ENCODE results near the gene MINDY4.

MINDY4 gene

DNA sequence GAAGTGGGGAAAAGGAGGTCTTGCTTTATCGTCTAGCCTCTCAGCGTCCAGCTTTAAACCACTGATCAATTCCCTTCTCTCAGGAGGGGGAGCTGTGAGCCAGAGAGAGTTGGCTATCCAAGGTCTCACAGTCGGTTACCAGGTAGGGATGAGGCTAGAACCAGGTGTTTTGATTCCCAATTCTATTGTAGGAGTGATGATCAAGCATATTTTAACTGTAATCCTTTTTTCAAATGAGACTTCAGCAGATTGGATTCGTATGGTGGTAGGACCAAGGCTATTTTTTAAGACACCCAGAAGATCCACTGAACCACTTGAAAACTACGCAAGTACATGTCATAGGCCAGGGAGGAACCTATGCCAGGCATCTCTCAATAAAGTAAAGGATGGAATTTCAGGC is 8.4 kb downstream of the MINDY4 start:
- no peak overlapping the region for H3K4me3 ChIP-seq (ENCODE audit: low read length)
- H3K27me3 ChIP-seq (ENCODE audit: control insufficient read depth, insufficient read depth, low read length): no peaks in the 10 kb centered on the region
- H3K9me3 ChIP-seq (replicated peaks; ENCODE audit: low read length): no peaks in the 10 kb centered on the region
- H3K36me3 ChIP-seq (ENCODE audit: insufficient read depth, low read length): peaks cover 10% of the 10 kb centered on the region
- H3K4me1 ChIP-seq (ENCODE audit: control insufficient read depth, insufficient read depth, low read length): no peaks in the 10 kb centered on the region
- no peak overlapping the region for H3K9ac ChIP-seq (ENCODE audit: low read depth, low read length)
- H3K4me2 ChIP-seq (ENCODE audit: low read length): no peak overlapping the region

DNA sequence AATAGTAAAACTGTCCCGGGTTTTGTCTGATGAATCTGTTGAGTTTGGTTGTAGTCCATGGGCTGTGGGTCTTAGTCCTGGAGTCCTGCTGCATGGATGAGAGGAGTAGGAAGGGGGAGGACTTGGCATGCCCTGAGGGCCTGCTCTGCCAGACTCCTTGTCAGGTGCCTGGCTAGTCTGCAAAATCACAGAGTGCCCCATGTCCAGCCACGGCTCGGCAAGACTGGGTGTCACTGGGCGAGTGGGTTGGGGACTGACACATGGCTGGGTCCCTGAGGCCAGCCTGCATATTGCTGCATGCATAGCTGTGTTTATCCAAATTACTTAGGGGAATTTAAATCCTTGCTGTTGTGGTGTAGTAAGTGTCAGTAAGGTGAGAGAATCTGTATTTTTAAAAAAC is 9.7 kb downstream of the MINDY4 start:
- H3K9ac ChIP-seq (ENCODE audit: low read depth, low read length): no peak overlapping the region
- no peak overlapping the region for H3K4me2 ChIP-seq (ENCODE audit: low read length)
- H3K4me1 ChIP-seq (ENCODE audit: control insufficient read depth, insufficient read depth, low read length): no peaks in the 10 kb centered on the region
- no peaks in the 10 kb centered on the region for H3K9me3 ChIP-seq (replicated peaks; ENCODE audit: low read length)
- H3K27me3 ChIP-seq (ENCODE audit: control insufficient read depth, insufficient read depth, low read length): no peaks in the 10 kb centered on the region
- no peak overlapping the region for H3K4me3 ChIP-seq (ENCODE audit: low read length)
- peaks cover 10% of the 10 kb centered on the region for H3K36me3 ChIP-seq (ENCODE audit: insufficient read depth, low read length)

DNA sequence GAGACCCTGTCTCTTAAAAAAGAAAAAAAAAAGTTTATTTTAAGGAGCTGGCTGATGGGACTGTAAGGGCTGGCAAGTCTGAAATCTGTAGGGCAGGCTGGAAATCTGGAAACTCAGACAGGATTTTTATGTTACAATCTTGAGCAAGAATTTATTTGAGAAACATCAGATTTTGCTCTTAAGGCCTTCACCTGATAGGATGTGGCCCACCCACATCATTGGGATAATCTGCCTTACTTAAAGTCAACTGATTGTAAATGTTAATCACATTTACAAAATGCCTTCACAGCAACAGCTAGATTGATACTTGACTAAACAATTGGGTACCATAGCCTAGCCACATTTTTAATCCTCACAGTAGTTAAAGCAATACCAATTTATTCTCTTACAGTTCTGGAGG is 11.5 kb downstream of the MINDY4 start:
- H3K4me1 ChIP-seq (ENCODE audit: control insufficient read depth, insufficient read depth, low read length): no peaks in the 10 kb centered on the region
- no peak overlapping the region for H3K4me2 ChIP-seq (ENCODE audit: low read length)
- no peaks in the 10 kb centered on the region for H3K27me3 ChIP-seq (ENCODE audit: control insufficient read depth, insufficient read depth, low read length)
- no peak overlapping the region for H3K9ac ChIP-seq (ENCODE audit: low read depth, low read length)
- no peaks in the 10 kb centered on the region for H3K9me3 ChIP-seq (replicated peaks; ENCODE audit: low read length)
- H3K36me3 ChIP-seq (ENCODE audit: insufficient read depth, low read length): peaks cover 10% of the 10 kb centered on the region
- H3K4me3 ChIP-seq (ENCODE audit: low read length): no peak overlapping the region

DNA sequence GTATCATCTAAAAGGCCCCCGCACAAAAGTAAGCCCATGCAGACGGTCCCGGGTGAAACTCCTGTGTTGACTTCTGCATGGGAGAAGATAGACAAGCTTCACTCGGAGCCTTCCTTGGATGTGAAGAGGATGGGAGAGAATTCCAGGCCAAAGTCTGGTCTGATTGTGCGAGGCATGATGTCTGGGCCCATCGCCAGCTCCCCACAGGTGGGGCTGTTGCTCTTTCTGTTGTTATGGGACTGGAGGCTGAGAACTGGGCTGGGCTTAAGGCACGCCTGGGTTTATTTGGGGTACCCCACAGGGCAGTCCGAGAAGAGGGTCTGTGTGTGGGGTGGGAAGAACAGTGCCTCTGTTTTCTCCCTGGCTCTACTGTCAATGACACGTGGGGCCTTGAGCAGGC is 14.6 kb downstream of the MINDY4 start:
- Histone ChIP-seq H3K4me1 (ENCODE audit: control insufficient read depth, insufficient read depth, low read length) (peaks cover 9% of the 10 kb centered on the region), H3K27me3 (ENCODE audit: control insufficient read depth, insufficient read depth, low read length) (no peaks in the 10 kb centered on the region), H3K36me3 (ENCODE audit: insufficient read depth, low read length) (peaks cover 10% of the 10 kb centered on the region), H3K4me2 (ENCODE audit: low read length) (no peak overlapping the region), H3K9ac (ENCODE audit: low read depth, low read length) (no peak overlapping the region), H3K9me3 (replicated peaks; ENCODE audit: low read length) (no peaks in the 10 kb centered on the region), H3K4me3 (ENCODE audit: low read length) (no peak overlapping the region)

DNA sequence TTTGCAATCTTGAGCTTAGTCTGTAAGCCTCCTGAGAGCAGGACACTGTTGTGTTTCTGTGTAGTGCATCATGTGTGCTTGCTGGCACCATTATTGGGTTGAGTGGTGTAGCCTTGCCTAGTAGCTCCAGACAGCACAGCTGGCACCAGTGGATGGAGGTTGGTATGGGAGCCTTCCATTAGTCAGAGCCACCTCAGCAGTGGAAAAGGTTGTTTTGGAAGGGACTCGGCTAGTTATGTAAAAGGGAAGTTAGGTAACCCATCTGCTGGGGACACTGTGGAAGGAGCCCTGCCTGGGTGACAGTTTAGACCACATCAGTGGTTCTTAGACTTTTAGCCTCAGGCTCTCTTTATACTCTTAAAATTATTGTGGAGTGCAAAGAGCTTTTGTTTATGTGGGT is 16.3 kb downstream of the MINDY4 start:
- H3K9ac ChIP-seq (ENCODE audit: low read depth, low read length): no peak overlapping the region
- H3K27me3 ChIP-seq (ENCODE audit: control insufficient read depth, insufficient read depth, low read length): no peaks in the 10 kb centered on the region

DNA sequence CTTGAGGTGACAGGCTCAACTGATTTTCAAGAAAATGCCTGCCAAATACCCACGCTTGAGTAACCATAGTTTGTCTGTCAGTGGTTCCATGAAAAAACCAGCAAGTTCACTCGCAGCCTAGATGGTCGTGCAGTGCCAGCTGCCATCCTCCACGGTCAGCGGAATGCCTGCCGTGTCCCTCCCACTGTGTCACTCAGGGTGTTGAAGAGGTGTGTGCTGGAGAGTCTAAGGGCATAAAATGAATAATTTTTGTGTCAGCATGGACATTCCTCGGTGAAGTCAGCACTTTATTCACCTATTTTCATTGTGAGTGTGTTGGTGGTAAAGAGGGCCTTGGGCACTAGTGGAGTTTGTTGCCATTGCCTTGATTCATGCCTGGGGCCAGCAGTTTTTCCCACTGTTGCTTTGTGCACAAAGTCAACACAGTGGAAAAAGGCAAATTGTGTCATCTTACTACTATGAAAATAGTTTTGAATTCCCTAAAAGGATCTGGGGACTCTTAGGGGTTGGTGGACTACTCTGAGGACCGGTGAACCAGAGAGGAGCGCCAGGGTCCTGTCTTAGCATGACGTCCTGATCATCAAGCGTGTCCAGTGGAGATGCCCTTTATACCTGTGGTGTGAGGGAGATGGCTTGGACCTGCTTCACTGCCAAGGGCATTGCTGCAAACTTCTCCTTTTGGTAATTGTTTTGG is 17.6 kb downstream of the MINDY4 start:
- Histone ChIP-seq H3K4me2 (ENCODE audit: low read length) (no peak overlapping the region), H3K36me3 (ENCODE audit: insufficient read depth, low read length) (no peaks in the 10 kb centered on the region), H3K4me3 (ENCODE audit: low read length) (no peak overlapping the region), H3K9ac (ENCODE audit: low read depth, low read length) (no peak overlapping the region), H3K4me1 (ENCODE audit: control insufficient read depth, insufficient read depth, low read length) (peaks cover 9% of the 10 kb centered on the region), H3K9me3 (replicated peaks; ENCODE audit: low read length) (no peaks in the 10 kb centered on the region), H3K27me3 (ENCODE audit: control insufficient read depth, insufficient read depth, low read length) (no peaks in the 10 kb centered on the region)

More for the DNA sequence above, 16.3 kb downstream of the MINDY4 start:
- no peaks in the 10 kb centered on the region for H3K9me3 ChIP-seq (replicated peaks; ENCODE audit: low read length)
- no peak overlapping the region for H3K4me2 ChIP-seq (ENCODE audit: low read length)
- peaks cover 7% of the 10 kb centered on the region for H3K36me3 ChIP-seq (ENCODE audit: insufficient read depth, low read length)
- peaks cover 9% of the 10 kb centered on the region for H3K4me1 ChIP-seq (ENCODE audit: control insufficient read depth, insufficient read depth, low read length)
- no peak overlapping the region for H3K4me3 ChIP-seq (ENCODE audit: low read length)

DNA sequence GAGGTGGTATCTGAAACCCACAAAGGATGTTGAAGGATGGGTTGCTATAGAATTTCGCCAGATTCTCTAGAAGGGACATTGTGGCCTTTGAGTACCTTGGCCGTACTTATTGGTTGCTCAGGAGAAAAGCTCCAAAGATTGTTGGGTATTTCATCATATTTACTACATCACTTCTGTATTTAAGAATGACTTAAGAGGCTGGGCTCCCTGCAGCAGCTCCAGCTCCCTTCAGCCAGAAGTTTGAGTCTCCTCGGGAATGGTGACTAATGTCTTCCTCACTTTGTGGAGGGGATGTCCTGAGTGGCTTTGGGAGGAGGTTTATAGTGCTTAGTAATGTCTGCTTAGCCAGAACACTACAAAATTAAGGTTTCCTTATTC is 18.1 kb downstream of the MINDY4 start:
- H3K9me3 ChIP-seq (replicated peaks; ENCODE audit: low read length): no peaks in the 10 kb centered on the region
- no peak overlapping the region for H3K4me2 ChIP-seq (ENCODE audit: low read length)
- peaks cover 9% of the 10 kb centered on the region for H3K4me1 ChIP-seq (ENCODE audit: control insufficient read depth, insufficient read depth, low read length)
- H3K9ac ChIP-seq (ENCODE audit: low read depth, low read length): no peak overlapping the region
- H3K27me3 ChIP-seq (ENCODE audit: control insufficient read depth, insufficient read depth, low read length): no peaks in the 10 kb centered on the region
- H3K36me3 ChIP-seq (ENCODE audit: insufficient read depth, low read length): no peaks in the 10 kb centered on the region
- no peak overlapping the region for H3K4me3 ChIP-seq (ENCODE audit: low read length)

DNA sequence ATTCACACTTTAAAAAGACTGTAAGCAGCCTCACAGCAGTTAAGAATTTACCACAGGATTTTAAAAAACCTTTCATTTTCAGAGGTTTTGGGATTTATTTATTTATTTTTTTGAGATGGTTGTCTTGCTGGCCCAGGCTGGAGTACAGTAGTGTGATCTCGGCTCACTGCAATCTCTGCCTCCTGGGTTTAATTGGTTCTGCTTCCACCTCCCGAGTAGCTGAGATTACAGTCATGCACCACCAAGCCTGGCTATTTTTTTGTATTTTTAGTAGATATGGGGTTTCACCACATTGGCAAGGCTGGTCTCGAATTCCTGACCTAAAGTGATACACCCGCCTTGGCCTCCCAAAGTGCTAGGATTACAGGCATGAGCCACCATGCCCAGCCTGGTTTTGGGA is 19.1 kb downstream of the MINDY4 start:
- Histone ChIP-seq H3K36me3 (ENCODE audit: insufficient read depth, low read length) (no peaks in the 10 kb centered on the region), H3K9me3 (replicated peaks; ENCODE audit: low read length) (no peaks in the 10 kb centered on the region), H3K4me1 (ENCODE audit: control insufficient read depth, insufficient read depth, low read length) (peaks cover 9% of the 10 kb centered on the region), H3K4me2 (ENCODE audit: low read length) (no peak overlapping the region), H3K27me3 (ENCODE audit: control insufficient read depth, insufficient read depth, low read length) (no peaks in the 10 kb centered on the region), H3K4me3 (ENCODE audit: low read length) (no peak overlapping the region), H3K9ac (ENCODE audit: low read depth, low read length) (no peak overlapping the region)

DNA sequence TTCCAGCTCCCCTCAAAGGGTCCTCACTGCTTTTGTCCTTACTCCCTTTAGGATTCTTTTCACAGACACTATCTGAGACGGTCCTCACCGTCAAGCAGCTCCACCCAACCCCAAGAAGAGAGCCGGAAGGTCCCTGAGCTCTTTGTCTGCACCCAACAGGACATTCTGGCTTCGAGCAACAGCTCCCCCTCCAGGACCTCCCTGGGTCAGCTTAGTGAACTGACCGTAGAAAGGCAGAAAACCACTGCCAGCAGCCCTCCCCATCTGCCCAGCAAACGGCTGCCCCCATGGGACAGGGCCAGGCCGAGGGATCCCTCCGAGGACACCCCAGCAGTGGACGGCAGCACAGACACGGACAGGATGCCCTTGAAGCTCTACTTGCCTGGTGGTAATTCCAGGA is 19.9 kb downstream of the MINDY4 start:
- Histone ChIP-seq H3K4me1 (ENCODE audit: control insufficient read depth, insufficient read depth, low read length) (peaks cover 15% of the 10 kb centered on the region), H3K4me2 (ENCODE audit: low read length) (no peak overlapping the region)

DNA sequence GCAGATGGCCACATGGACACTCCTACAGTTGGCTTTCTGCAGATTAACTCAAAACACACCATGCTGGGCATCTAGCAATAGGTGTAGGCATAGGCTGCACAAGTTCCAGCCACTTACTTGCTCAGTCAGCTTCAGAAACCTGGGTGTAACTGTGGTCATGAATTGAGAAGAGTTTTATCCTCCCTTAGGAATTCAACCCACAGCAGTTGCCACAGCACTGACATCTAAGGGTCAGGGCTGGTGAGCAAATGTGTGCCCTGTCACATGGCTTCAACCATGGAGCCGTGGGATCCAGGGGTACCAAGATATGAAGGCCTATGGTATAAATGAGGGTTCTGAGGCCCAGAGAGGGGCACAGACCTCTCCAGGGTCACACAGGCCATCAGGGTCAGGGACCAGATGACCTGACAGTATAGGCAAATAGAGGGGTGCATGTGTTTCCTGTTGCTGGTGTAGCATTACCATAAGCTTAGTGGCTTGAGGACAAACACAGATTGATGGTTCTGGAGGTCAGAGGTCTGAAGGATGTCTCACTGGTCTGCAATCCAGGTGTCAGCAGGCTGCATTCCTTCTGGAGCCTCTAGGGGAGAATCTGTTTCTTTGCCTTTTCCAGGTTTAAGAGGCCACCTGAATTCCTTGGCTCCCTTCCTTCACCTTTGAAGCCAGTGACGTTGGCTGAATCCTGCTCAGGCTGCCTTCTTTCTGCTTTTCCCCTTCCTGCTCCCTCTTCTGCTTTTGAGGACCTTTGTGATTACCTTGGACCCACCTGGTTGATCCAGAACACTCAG is 24.1 kb downstream of the MINDY4 start:
- Histone ChIP-seq H3K36me3 (ENCODE audit: insufficient read depth, low read length) (no peaks in the 10 kb centered on the region), H3K9ac (ENCODE audit: low read depth, low read length) (no peak overlapping the region), H3K27me3 (ENCODE audit: control insufficient read depth, insufficient read depth, low read length) (no peaks in the 10 kb centered on the region), H3K4me3 (ENCODE audit: low read length) (no peak overlapping the region), H3K4me1 (ENCODE audit: control insufficient read depth, insufficient read depth, low read length) (peaks cover 32% of the 10 kb centered on the region), H3K9me3 (replicated peaks; ENCODE audit: low read length) (no peaks in the 10 kb centered on the region), H3K4me2 (ENCODE audit: low read length) (no peak overlapping the region)

More for the DNA sequence above, 19.9 kb downstream of the MINDY4 start:
- no peaks in the 10 kb centered on the region for H3K27me3 ChIP-seq (ENCODE audit: control insufficient read depth, insufficient read depth, low read length)
- no peak overlapping the region for H3K9ac ChIP-seq (ENCODE audit: low read depth, low read length)
- no peak overlapping the region for H3K4me3 ChIP-seq (ENCODE audit: low read length)
- H3K9me3 ChIP-seq (replicated peaks; ENCODE audit: low read length): no peaks in the 10 kb centered on the region
- H3K36me3 ChIP-seq (ENCODE audit: insufficient read depth, low read length): no peaks in the 10 kb centered on the region

DNA sequence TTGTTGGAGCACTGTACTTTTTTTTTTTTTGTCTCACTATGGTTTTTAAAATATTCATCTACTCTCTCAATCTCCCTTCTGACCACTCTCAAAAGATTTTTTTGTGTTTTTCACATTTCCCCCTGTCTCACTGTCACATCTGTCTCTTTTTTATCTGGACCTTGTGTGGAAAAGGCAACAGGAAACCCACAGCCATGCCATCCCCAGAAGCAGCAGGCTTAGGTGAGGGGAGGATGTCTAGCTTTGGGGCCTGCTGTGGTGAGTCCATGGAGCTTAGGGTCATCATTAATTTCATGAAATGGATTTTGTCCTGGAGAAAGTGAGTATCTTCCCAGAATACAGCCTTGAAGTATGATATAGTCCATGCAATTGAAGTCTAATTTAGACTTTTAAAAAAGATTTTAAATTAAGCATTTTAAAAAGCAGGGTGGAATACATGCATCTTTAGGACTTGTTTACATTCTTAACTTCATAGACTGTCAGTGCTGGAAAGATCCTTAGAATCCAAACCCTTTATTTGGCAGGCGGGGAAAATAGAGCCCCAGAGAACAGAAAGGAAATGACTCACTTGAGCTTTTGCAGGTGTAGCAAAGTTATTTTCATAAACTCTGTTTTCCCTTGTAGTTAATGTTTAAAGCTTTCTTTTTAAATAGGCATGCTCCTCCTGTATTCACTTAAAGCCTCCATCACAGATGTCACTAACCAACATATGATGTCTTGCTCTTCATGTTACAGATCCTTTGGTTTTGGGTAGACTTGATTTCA is 25.1 kb downstream of the MINDY4 start:
- Histone ChIP-seq H3K4me3 (ENCODE audit: low read length) (no peak overlapping the region), H3K36me3 (ENCODE audit: insufficient read depth, low read length) (no peaks in the 10 kb centered on the region), H3K4me1 (ENCODE audit: control insufficient read depth, insufficient read depth, low read length) (peaks cover 41% of the 10 kb centered on the region), H3K9ac (ENCODE audit: low read depth, low read length) (no peak overlapping the region), H3K9me3 (replicated peaks; ENCODE audit: low read length) (no peaks in the 10 kb centered on the region), H3K4me2 (ENCODE audit: low read length) (no peak overlapping the region), H3K27me3 (ENCODE audit: control insufficient read depth, insufficient read depth, low read length) (no peaks in the 10 kb centered on the region)

All from skeletal muscle satellite cell (primary cell).